GM18498 (cell line): ENCODE data around the gene NTNG1.
A peak's percentile ranks its signal among the peaks of the same experiment; 100 is the strongest.
"Not testable (repeated sequence)": the region's sequence is repeated elsewhere in the genome, so short reads cannot be mapped to it uniquely, and the experiment has no call there.

Experiments
- ATAC-seq: cut with Tn5 transposase; IDR thresholded peaks from one replicate; pipeline ENCODE4 v1.9.1; 2021; ENCODE audit warnings: mild to moderate bottlenecking, moderate library complexity; ENCODE audit not compliant: unreplicated experiment

Gene NTNG1

GRCh38 chr1:107195476-107195875 is 54.6 kb downstream of the NTNG1 start:
- ATAC-seq, result no peak

GRCh38 chr1:107196973-107197562 is 56.2 kb downstream of the NTNG1 start:
- ATAC-seq, result peak; percentile 94

GRCh38 chr1:107198561-107198960 is 57.7 kb downstream of the NTNG1 start:
- ATAC-seq, result no peak

GRCh38 chr1:107200631-107201030 is 59.8 kb downstream of the NTNG1 start:
- no peak for ATAC-seq

- ATAC-seq, result no peak
These were observed 61.2 kb downstream of the NTNG1 start for GRCh38 chr1:107202007-107202406.

- no peak for ATAC-seq
These were observed 72.4 kb downstream of the NTNG1 start for GRCh38 chr1:107213225-107213624.

GRCh38 chr1:107220036-107220435 is 79.2 kb downstream of the NTNG1 start:
- no peak for ATAC-seq

GRCh38 chr1:107225706-107226105 is 84.9 kb downstream of the NTNG1 start:
- no peak for ATAC-seq

GRCh38 chr1:107228704-107229371 is 88.0 kb downstream of the NTNG1 start:
- ATAC-seq, result no peak

GRCh38 chr1:107229711-107230110 is 88.9 kb downstream of the NTNG1 start:
- ATAC-seq, result no peak

GRCh38 chr1:107230121-107230520 is 89.3 kb downstream of the NTNG1 start:
- no peak for ATAC-seq

GRCh38 chr1:107231291-107231690 is 90.5 kb downstream of the NTNG1 start:
- ATAC-seq, result no peak

GRCh38 chr1:107232426-107232825 is 91.6 kb downstream of the NTNG1 start:
- no peak for ATAC-seq

- not testable (repeated sequence) for ATAC-seq
These were observed 95.9 kb downstream of the NTNG1 start for GRCh38 chr1:107236760-107237159.

- no peak for ATAC-seq
These were observed 102.6 kb downstream of the NTNG1 start for GRCh38 chr1:107243461-107243860.

- no peak for ATAC-seq
These were observed 104.1 kb downstream of the NTNG1 start for GRCh38 chr1:107244709-107245500.

GRCh38 chr1:107246775-107247345 is 106.0 kb downstream of the NTNG1 start:
- no peak for ATAC-seq

GRCh38 chr1:107247679-107248078 is 106.8 kb downstream of the NTNG1 start:
- ATAC-seq, result no peak

- ATAC-seq, result no peak
These were observed 109.3 kb downstream of the NTNG1 start for GRCh38 chr1:107250169-107250568.

- ATAC-seq, result no peak
These were observed 110.2 kb downstream of the NTNG1 start for GRCh38 chr1:107251083-107251482.

- no peak for ATAC-seq
These were observed 111.0 kb downstream of the NTNG1 start for GRCh38 chr1:107251839-107252238.

- ATAC-seq, result no peak
These were observed 111.4 kb downstream of the NTNG1 start for GRCh38 chr1:107252271-107252670.
